Measurements from ENCODE around the gene ATP2B1. TPM values are rescaled to one million over a fixed set of nuclear protein-coding genes. Genes with fewer than 3 reads are reported as not detected.

The ATP2B1 gene
- total and polyA plus RNA-seq, 9 donors: 9.0 to 60.3 (median 25.6) TPM

- Histone ChIP-seq H3K4me3 (no peak overlapping the region), H3K36me3 (no peaks in the 10 kb centered on the region), H3K4me1 (ENCODE audit: insufficient read depth) (no peaks in the 10 kb centered on the region), H3K27ac (no peak overlapping the region), H3K27me3 (no peaks in the 10 kb centered on the region), H3K9me3 (no peaks in the 10 kb centered on the region)
- 76 to 86% (median 80%) methylated on average over 3 of the region's 3 CpGs for WGBS, 3 donors
- TF ChIP-seq CTCF (IDR thresholded peaks at IDR 0.05): no peak
- intact Hi-C loops (cut with DNase I): no loop called here
- DNase-seq: no peak
Measured at GRCh38 chr12:89610366-89610765, 98.3 kb downstream of the ATP2B1 start.

- Histone ChIP-seq H3K27ac (no peak overlapping the region), H3K36me3 (no peaks in the 10 kb centered on the region), H3K4me3 (no peak overlapping the region), H3K27me3 (no peaks in the 10 kb centered on the region), H3K4me1 (ENCODE audit: insufficient read depth) (no peaks in the 10 kb centered on the region), H3K9me3 (no peaks in the 10 kb centered on the region)
- intact Hi-C loops (cut with DNase I): no loop called here
- WGBS, 3 donors: 96% methylated on average over 5 of the region's 5 CpGs
- TF ChIP-seq POLR2A (IDR thresholded peaks at IDR 0.05): no peak
- no peak for TF ChIP-seq CTCF (IDR thresholded peaks at IDR 0.05)
- TF ChIP-seq EP300 (IDR thresholded peaks at IDR 0.05): no peak
- DNase-seq: no peak
Measured at GRCh38 chr12:89603678-89604077, 105.0 kb downstream of the ATP2B1 start.

GRCh38 chr12:89597770-89598169, 110.9 kb downstream of the ATP2B1 start:
- no peaks in the 10 kb centered on the region for H3K4me1 ChIP-seq (ENCODE audit: insufficient read depth)
- TF ChIP-seq EP300 (IDR thresholded peaks at IDR 0.05): no peak
- no peak for TF ChIP-seq POLR2A (IDR thresholded peaks at IDR 0.05)
- TF ChIP-seq CTCF (IDR thresholded peaks at IDR 0.05): no peak
- H3K4me3 ChIP-seq: no peak overlapping the region
- H3K27ac ChIP-seq: no peak overlapping the region
- H3K27me3 ChIP-seq: no peaks in the 10 kb centered on the region
- no peak for DNase-seq
- H3K36me3 ChIP-seq: no peaks in the 10 kb centered on the region
- intact Hi-C loops (cut with DNase I): no loop called here
- H3K9me3 ChIP-seq: no peaks in the 10 kb centered on the region
- WGBS, 3 donors: 83 to 96% (median 90%) methylated on average over 1 of the region's 1 CpG

GRCh38 chr12:89597210-89597609, 111.4 kb downstream of the ATP2B1 start:
- TF ChIP-seq EP300 (IDR thresholded peaks at IDR 0.05) (no peak), CTCF (IDR thresholded peaks at IDR 0.05) (no peak), POLR2A (IDR thresholded peaks at IDR 0.05) (no peak)
- DNase-seq: no peak
- no peaks in the 10 kb centered on the region for H3K27me3 ChIP-seq
- WGBS, 3 donors: 72 to 73% (median 72%) methylated on average over 4 of the region's 4 CpGs
- no peaks in the 10 kb centered on the region for H3K36me3 ChIP-seq
- H3K4me1 ChIP-seq (ENCODE audit: insufficient read depth): no peaks in the 10 kb centered on the region
- intact Hi-C loops (cut with DNase I): no loop called here
- no peak overlapping the region for H3K27ac ChIP-seq
- no peak overlapping the region for H3K4me3 ChIP-seq
- H3K9me3 ChIP-seq: no peaks in the 10 kb centered on the region

- TF ChIP-seq POLR2A (IDR thresholded peaks at IDR 0.05): no peak
- no peak for TF ChIP-seq CTCF (IDR thresholded peaks at IDR 0.05)
- TF ChIP-seq EP300 (IDR thresholded peaks at IDR 0.05): no peak
- Histone ChIP-seq H3K27ac (no peak overlapping the region), H3K27me3 (no peaks in the 10 kb centered on the region), H3K4me1 (ENCODE audit: insufficient read depth) (no peaks in the 10 kb centered on the region), H3K9me3 (no peaks in the 10 kb centered on the region), H3K4me3 (no peak overlapping the region), H3K36me3 (no peaks in the 10 kb centered on the region)
- WGBS, 3 donors: 93 to 98% (median 95%) methylated on average over 5 of the region's 5 CpGs
- intact Hi-C loops (cut with DNase I): no loop called here
- DNase-seq: no peak
Measured at GRCh38 chr12:89593873-89594272, 114.8 kb downstream of the ATP2B1 start.
